NOMO-1 treated with dmso at 0.1 percent for 144 hours (cell line): Measurements from ENCODE around the gene C19orf85.
"Not testable (repeated sequence)": the region's sequence is repeated elsewhere in the genome, so short reads cannot be mapped to it uniquely, and the experiment has no call there.

Experiments used
- DNase-seq: peaks from one replicate; lab custom pipeline; 2025; ENCODE audit not compliant: unreplicated experiment; lab: John Stamatoyannopoulos, UW

C19orf85 gene

GRCh38 chr19:55442372-55442961 lies 22.1 kb downstream of the C19orf85 start:
- no peak for DNase-seq

- no peak for DNase-seq
These were observed 22.7 kb downstream of the C19orf85 start for GRCh38 chr19:55441692-55442321.

DNA sequence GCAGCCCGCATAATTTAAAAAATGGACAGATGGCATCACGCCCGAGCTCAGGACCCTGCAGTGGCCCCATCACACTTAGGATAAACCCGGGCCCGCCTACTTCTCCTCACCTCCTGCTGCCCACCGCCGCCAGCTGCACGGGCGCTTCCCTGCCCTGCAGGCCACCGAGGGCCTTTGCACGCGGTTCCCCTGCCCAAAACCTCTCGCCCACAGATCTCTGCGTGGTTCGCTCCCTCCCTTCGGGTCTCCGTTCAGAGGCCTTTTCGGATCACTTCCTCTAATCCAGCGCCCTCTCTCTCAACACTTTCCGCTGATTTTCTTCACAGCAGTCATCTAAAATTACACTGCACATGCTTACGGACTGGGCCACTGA lies 23.2 kb downstream of the C19orf85 start:
- DNase-seq = peak; percentile 62

GRCh38 chr19:55440411-55441105 lies 24.0 kb downstream of the C19orf85 start:
- DNase-seq = peak; percentile 63

DNA sequence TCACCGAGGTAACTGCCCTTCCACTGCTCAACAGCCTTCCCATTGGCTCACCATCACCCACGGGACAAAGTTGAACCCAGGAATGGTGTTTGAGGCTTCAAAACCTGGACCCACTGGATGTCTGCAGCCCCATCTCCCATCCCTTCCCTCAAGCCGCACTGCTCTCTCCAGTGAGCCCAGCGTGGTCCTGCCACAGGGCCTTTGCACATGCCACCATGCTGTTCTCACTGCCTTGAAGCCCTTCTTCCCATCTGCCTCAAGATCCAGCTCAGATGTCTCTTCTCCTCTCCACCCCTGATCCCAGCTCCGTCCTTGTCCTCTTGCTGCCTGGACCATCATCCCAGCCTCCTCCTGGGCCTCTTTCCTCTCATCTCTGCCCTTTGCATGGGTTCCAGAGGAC lies 25.5 kb downstream of the C19orf85 start:
- no peak for DNase-seq

DNA sequence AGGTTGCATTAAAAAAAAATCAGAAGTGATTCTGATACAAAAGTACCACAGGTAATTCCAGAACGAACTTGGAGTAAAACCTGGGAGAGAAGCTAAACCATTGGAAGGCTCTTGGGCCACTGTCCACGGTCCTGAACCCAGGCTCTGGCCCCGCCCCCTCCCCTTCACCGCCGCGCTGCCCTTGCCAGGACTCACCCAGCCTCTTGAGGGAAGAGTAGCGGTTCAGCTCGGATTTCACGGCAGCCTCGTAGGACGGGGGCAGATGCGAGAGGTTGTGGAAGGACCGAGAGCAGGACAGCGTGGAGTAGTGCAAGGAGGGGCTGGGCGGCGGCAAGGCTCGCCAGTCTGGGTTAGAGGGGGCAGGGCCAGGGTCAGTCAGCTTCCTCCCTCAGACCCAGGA lies 27.1 kb downstream of the C19orf85 start:
- peak; percentile 33 for DNase-seq

GRCh38 chr19:55436847-55437246 lies 27.7 kb downstream of the C19orf85 start:
- DNase-seq = no peak

DNA sequence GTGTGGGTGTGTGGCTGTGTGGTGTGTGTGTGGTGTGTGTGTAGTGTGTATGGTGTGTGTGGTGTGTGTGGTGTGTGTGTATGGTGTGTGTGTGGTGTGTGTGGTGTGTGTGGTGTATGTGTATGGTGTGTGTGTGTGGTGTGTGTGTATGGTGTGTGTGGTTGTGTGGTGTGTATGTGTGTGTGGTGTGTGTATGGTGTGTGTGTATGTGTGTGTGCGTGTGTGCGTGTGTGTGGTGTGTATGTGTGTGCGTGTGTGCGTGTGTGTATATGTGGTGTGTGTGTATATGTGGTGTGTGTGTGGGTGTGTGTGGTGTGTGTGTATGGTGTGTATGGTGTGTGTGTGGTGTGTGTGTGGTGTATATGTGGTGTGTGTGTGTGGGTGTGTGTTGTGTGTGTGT lies 29.5 kb downstream of the C19orf85 start:
- no peak for DNase-seq

GRCh38 chr19:55434356-55434919 lies 30.1 kb downstream of the C19orf85 start:
- DNase-seq = no peak

DNA sequence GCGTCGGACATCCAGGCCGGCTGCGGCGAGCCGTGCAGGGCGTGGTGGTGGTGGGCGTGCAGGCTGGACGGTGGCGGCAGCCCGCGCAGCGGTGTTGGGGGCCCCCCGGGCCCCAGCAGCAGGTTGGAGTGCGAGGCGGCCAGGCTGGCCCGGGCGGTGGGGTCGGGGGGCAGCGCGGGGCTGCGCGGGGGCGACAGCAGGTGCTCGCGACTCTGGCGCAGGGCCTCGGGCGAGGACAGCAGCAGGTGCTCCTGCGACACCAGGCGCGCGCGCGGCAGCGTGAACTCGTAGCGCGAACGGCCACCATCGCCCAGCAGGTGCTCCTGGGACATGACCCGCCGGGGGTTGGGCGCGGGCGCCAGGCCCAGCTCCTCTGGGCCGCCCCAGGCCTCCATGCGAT lies 31.3 kb downstream of the C19orf85 start:
- DNase-seq = no peak

DNA sequence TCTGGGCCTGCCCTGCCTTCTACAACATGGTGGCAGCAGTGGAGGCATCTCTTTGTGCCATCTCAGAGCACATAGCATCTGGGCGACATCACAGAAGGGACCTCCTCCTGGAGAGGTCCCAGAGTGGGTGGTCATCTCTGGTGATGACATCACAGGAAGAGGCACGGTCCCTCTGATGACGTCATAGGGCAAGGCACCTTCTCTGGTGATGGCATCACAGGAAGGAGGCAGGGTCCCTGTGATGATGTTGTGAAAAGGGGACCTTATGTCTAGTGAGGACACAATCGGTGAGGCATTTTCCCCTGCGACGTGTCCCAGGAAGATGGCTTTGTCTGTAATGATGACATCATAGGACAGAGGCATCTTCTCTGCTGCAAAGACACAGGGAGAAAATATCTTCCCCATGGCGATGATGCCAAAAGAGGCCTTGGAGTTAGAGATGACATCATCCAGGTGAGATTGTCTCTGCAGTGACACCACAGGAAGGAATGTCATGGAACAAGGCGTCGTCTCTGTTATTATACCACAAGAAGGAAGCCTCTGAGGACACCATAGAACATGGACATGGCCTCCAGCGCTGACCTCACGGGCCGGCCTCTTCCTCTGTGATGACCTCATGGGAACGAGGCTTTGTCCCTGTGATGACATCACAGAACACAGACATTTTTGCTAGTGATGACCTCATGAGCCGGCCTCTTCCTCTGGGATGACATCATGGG lies 32.2 kb downstream of the C19orf85 start:
- DNase-seq = no peak

DNA sequence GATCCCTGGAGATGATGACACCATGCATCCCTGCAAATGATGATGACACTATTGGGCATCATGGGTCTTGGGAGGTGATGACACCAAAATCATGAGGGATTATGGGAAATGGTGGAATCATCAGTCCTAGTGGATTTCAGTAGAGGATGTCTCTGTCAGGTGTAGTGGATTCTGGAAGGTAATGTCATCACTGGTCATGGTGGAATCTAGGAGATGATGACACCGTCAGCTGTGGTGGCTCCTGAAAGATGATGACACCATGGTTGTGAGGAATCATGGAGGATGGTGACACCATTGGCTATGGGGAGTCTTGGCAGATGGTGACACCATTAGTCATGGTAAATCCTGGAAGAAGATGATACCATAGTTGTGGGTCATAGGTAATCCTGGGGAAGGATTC lies 33.4 kb downstream of the C19orf85 start:
- no peak for DNase-seq

- DNase-seq = no peak
These were observed 38.5 kb downstream of the C19orf85 start for GRCh38 chr19:55426042-55426441.

GRCh38 chr19:55424518-55424917 lies 40.0 kb downstream of the C19orf85 start:
- no peak for DNase-seq

DNA sequence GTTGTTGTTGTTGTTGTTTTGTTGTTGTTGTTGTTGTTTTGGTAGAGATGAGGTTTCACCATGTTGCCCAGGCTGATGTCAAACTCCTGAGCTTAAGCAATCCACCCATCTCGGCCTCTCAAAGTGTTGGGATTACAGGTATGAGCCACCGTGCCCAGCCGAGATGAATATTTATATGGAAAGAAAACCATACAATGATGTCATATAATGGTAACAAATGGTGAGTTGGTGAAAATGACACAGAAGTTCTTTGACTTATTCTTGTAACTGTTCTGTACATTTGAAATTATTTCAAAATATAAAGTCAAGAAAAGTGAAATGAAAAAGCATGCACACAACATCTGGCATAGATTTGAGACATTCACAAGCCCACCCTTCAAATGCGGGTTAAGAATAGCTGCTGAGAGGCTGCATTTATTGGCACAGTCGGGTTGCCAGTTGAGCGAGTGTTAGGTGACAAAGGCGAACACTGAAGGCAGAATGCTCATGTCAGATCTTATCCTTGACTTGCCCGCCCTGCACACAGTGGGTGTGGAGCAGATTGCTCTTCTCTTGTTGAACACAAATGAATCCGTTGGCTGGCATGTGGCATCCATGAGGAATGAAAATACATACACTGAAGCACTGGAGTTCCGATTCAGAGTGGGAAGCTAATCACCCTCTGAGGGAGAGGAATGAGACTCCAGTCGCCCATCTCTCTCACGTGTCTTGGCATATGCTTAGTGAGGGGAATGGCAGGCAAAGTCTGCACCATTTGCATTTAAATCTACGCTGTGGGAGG lies 41.1 kb downstream of the C19orf85 start:
- no peak for DNase-seq

GRCh38 chr19:55421281-55421680 lies 43.3 kb downstream of the C19orf85 start:
- not testable (repeated sequence) for DNase-seq

DNA sequence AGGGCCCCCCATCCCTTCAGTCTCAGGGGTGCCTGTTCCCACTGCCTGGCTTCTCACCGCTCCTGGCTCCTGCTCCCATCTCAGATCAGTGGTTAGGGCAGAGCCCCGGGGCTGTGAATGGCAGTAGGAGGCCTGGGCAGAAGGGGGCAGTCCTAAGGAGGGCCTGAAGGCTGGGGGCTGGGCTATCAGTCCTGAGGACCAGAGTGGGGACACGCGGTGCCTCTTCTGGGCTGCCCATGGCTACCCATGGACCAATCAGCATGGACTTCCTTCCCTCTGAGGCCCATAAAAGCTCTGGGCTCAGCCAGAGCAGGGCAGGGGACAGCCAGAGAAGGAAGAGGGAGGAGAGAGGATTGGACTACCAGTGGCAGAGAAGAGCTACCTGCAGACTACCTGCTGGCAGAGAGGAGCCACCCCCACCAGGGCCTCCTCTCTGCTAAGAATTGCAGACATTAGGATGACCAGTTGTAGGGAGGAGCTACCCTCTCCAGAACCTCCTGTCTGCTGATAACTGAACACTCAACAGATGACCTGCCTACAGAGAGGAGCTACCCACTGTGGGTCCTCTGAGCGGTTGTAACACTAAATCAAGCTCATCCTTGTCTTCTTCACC lies 44.8 kb downstream of the C19orf85 start:
- DNase-seq = no peak

DNA sequence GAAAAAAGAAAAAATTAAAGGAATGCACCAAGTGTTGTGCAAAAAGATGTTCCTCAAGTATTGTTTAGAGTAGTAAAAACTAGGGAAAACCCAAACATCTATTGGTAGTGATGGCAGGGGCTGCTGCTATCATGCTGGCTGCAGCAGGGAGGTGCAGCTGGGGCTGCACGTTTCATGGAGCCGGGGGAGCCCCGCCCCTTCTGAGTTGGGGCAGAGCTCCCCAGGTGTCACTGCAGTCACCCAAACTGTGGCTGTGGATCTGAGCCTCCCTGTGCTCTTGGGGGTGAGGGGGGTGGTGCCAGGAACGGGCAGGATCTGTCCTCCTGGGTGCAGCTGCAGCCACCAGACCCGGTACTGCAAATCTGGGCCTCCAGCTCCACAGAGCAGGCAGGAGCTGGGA lies 45.4 kb downstream of the C19orf85 start:
- no peak for DNase-seq

DNA sequence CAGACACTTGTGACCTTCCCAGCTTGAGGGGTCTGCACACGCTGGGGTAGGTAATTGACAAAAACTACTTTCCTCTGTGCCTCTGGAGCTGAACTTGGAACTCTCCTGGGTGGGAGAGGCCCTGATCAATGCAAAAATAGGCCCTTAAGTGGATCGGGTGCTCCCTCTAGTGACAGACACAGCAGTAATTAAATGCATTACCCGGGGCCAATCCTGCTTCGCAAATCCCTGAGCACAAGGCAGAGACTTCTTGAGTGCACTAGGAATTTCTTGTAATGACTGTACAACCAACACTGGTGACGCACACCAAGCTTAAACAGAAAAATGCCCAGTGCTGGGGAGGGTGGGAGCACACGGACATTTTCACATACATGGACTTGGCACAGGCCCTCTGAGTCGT lies 46.4 kb downstream of the C19orf85 start:
- no peak for DNase-seq
